Type B pancreatic cell (in vitro differentiated cells): Measurements from ENCODE around the gene CPHXL. TPM values are rescaled to one million over a fixed set of nuclear protein-coding genes. Genes with fewer than 3 reads are reported as not detected.

Experiments used
- DNase-seq: peaks from one replicate; pipeline ENCODE4 v3.0.0; 2021; ENCODE audit warnings: mixed read lengths; ENCODE audit not compliant: unreplicated experiment; ENCODE audit errors: extremely low spot score
- H3K27ac Mint-ChIP-seq: 2 replicates; pipeline ENCODE4 v1.8.0; 2021; ENCODE audit warnings: mild to moderate bottlenecking, mixed read lengths
- H3K27me3 Mint-ChIP-seq: 2 replicates; pipeline ENCODE4 v1.8.0; 2021; ENCODE audit warnings: mixed read lengths
- H3K36me3 Mint-ChIP-seq: 2 replicates; pipeline ENCODE4 v1.8.0; 2021; ENCODE audit warnings: mixed read lengths
- H3K4me1 Mint-ChIP-seq: one replicate; pipeline ENCODE4 v1.8.0; 2021; ENCODE audit warnings: mixed read lengths; ENCODE audit not compliant: unreplicated experiment
- H3K4me3 Mint-ChIP-seq: 2 replicates; pipeline ENCODE4 v1.8.0; 2021; ENCODE audit warnings: mild to moderate bottlenecking, mixed read lengths
- H3K9me3 Mint-ChIP-seq: 2 replicates; pipeline ENCODE4 v1.8.0; 2021; ENCODE audit warnings: mixed read lengths
- CTCF ChIP-seq: fragments of 200-600 bp; sonication (generic); conservative IDR thresholded peaks from 2 replicates; pipeline ENCODE4 v1.5.0; 2021; ENCODE audit warnings: antibody characterized with exemption, mild to moderate bottlenecking
- total RNA-seq: library from RNA; stranded (reverse); gene quantifications from 2 replicates; pipeline ENCODE4 v1.2.1, GENCODE V29; 2021; ENCODE audit warnings: low replicate concordance

The CPHXL gene
- total RNA-seq, 1 donor from 2014 or later, result not detected

DNA sequence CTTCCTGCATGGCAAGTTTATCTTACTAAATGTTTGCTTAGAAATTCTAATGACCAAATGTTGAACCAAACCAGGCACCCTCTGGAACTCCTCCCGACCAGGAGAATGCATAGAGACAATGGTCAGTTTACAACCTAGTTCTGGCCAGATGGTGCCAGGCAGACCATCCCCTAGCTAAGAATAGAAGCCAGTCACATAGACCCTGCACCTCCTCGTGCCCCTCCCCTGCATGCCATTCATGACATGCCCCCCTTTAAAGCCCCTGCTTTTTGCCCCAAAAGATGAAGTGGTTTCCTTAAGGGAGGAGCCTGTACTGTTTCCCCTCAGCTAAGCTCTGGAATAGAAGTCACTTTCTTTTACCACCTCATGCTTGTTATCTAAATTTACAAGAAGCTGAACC is 6.6 kb upstream of the CPHXL start:
- Mint-ChIP-seq H3K4me1 (peaks cover 11% of the 10 kb centered on the region), H3K27ac (no peak overlapping the region), H3K27me3 (no peaks in the 10 kb centered on the region), H3K36me3 (no peaks in the 10 kb centered on the region), H3K9me3 (no peaks in the 10 kb centered on the region), H3K4me3 (no peak overlapping the region)
- no peak for DNase-seq
- TF ChIP-seq CTCF, result no peak

DNA sequence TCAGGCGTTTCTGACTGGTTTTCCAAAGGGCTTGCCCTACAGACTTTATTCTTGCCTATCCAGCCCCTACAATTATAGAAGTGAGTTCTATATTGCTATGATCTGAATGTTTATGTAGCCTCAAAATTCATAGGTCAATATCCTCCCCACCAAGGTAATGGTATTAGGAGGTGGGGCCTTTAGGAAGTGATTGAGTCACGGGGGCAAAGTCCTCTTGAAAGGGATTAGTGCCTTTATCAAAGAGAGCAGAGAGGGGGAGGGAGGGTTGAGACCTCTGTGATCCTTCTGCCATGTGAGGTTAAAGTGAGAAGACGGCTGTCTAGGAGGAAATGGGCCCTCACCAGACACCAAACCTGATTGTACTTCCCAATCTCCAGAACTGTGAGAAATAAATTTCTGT is 931 bp upstream of the CPHXL start:
- Mint-ChIP-seq H3K27ac (no peak overlapping the region), H3K4me1 (no peaks in the 10 kb centered on the region), H3K27me3 (no peaks in the 10 kb centered on the region), H3K4me3 (no peak overlapping the region), H3K36me3 (no peaks in the 10 kb centered on the region), H3K9me3 (no peaks in the 10 kb centered on the region)
- no peak for TF ChIP-seq CTCF
- no peak for DNase-seq

DNA sequence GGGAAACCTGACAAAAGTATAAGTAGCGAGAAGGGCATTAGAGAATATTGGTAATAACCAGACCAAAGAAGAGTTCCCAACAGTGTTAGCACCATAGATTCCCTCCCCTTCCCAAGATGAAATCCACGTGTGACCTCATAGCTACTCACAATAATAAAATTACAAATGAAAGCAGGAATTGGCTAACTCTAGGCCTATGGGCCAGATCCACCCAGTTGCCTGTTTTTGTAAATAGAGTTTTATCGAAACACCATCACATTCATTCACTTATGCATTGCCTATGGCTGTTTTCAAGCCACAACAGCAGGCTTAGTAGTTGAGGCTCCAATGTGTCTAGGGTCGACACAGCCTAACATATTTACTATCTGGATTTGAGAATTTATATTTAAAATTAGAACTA is 7.8 kb downstream of the CPHXL start:
- no peak for TF ChIP-seq CTCF

GRCh38 chr16:75714661-75715060 is 11.6 kb downstream of the CPHXL start:
- H3K4me1 Mint-ChIP-seq, result no peaks in the 10 kb centered on the region
- no peaks in the 10 kb centered on the region for H3K36me3 Mint-ChIP-seq
- no peak for TF ChIP-seq CTCF
- no peak overlapping the region for H3K27ac Mint-ChIP-seq
- H3K4me3 Mint-ChIP-seq, result no peak overlapping the region
- peaks cover 3% of the 10 kb centered on the region for H3K9me3 Mint-ChIP-seq
- DNase-seq, result no peak
- H3K27me3 Mint-ChIP-seq, result peaks cover 4% of the 10 kb centered on the region

More for the DNA sequence above, 7.8 kb downstream of the CPHXL start:
- no peaks in the 10 kb centered on the region for H3K4me1 Mint-ChIP-seq
- DNase-seq, result no peak
- no peak overlapping the region for H3K27ac Mint-ChIP-seq
- H3K36me3 Mint-ChIP-seq, result no peaks in the 10 kb centered on the region
- H3K4me3 Mint-ChIP-seq, result no peak overlapping the region
- H3K27me3 Mint-ChIP-seq, result peaks cover 4% of the 10 kb centered on the region
- peaks cover 3% of the 10 kb centered on the region for H3K9me3 Mint-ChIP-seq

GRCh38 chr16:75710344-75710743 is 15.9 kb downstream of the CPHXL start:
- H3K36me3 Mint-ChIP-seq, result no peaks in the 10 kb centered on the region
- no peak for DNase-seq
- H3K4me1 Mint-ChIP-seq, result no peaks in the 10 kb centered on the region
- no peak for TF ChIP-seq CTCF
- H3K27ac Mint-ChIP-seq, result no peak overlapping the region
- H3K9me3 Mint-ChIP-seq, result no peaks in the 10 kb centered on the region
- H3K27me3 Mint-ChIP-seq, result no peaks in the 10 kb centered on the region
- no peak overlapping the region for H3K4me3 Mint-ChIP-seq

DNA sequence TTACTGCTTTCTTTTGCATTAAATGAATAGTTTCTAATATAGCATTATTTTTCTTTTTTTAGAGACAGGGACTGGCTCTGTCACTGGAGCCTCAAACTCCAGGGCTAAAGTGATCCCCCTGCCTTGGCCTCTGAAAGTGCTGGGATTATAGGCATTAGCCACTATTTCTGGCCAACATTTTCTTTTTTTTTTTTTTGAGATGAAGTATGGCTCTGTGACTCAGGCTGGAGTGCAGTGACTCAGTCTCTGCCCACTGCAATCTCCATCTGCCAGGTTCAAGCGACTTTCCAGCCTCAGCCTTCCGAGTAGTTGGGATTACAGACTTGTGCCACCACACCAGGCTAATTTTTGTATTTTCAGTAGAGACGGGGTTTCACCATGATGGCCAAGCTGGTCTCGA is 23.0 kb downstream of the CPHXL start:
- Mint-ChIP-seq H3K27ac (no peak overlapping the region), H3K27me3 (no peaks in the 10 kb centered on the region), H3K4me3 (no peak overlapping the region), H3K36me3 (no peaks in the 10 kb centered on the region), H3K4me1 (no peaks in the 10 kb centered on the region), H3K9me3 (no peaks in the 10 kb centered on the region)
- TF ChIP-seq CTCF, result no peak
- DNase-seq, result no peak
